Subcutaneous adipose tissue (tissue), 4 donors: ENCODE data around the gene DCBLD2. TPM values are rescaled to one million over a fixed set of nuclear protein-coding genes. Genes with fewer than 3 reads are reported as not detected.

ENCODE experiments used
- total RNA-seq, 4 donors: library from RNA; depleted of rRNA; stranded (reverse); fragments of >200 nt; gene quantifications; one replicate each; pipeline ENCODE4 v1.1.0, GENCODE V29; 2016
- TF ChIP-seq, protein P1 (sequence below): fragments of 450-650 bp; IDR thresholded peaks from one replicate; pipeline ENCODE4 v1.5.1; 2016; ENCODE audit warnings: low read depth, mild to moderate bottlenecking, control low read depth, antibody characterized with exemption, moderate library complexity

DCBLD2 gene
- total RNA-seq, 4 donors from 2014 or later = 29.2 to 48.4 (median 31.2) TPM

- TF ChIP-seq, protein P1, sequence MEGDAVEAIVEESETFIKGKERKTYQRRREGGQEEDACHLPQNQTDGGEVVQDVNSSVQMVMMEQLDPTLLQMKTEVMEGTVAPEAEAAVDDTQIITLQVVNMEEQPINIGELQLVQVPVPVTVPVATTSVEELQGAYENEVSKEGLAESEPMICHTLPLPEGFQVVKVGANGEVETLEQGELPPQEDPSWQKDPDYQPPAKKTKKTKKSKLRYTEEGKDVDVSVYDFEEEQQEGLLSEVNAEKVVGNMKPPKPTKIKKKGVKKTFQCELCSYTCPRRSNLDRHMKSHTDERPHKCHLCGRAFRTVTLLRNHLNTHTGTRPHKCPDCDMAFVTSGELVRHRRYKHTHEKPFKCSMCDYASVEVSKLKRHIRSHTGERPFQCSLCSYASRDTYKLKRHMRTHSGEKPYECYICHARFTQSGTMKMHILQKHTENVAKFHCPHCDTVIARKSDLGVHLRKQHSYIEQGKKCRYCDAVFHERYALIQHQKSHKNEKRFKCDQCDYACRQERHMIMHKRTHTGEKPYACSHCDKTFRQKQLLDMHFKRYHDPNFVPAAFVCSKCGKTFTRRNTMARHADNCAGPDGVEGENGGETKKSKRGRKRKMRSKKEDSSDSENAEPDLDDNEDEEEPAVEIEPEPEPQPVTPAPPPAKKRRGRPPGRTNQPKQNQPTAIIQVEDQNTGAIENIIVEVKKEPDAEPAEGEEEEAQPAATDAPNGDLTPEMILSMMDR = no peak
Observed at GRCh38 chr3:98875535-98875934, 26.0 kb downstream of the DCBLD2 start.

- TF ChIP-seq, protein P1 = no peak
Observed at GRCh38 chr3:98874602-98875249, 26.8 kb downstream of the DCBLD2 start.

DNA sequence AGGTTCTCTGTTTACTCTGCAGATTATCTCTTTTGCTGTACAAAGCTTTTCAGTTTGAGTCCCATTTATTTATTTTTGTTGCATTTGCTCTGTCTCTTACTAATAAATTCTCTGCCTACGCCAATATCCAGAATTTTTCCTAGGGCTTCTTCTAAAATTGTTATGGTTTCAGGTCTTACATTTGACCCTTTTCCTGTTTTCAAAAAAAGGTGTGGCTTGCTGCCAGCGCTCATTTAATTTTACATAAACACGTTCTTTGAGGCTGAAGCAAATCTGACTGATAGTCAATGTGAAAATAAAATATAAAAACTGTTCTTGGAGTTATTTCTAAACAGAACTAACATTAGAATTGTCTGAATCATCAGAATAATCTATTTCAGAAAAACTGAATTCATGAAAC, 32.1 kb downstream of the DCBLD2 start:
- TF ChIP-seq, protein P1 = no peak

- TF ChIP-seq, protein P1 = no peak
Observed at GRCh38 chr3:98856724-98857123, 44.8 kb downstream of the DCBLD2 start.

GRCh38 chr3:98855806-98856400, 45.6 kb downstream of the DCBLD2 start:
- TF ChIP-seq, protein P1 = no peak

- TF ChIP-seq, protein P1 = no peak
Observed at GRCh38 chr3:98848108-98848507, 53.4 kb downstream of the DCBLD2 start.

GRCh38 chr3:98846101-98846500, 55.4 kb downstream of the DCBLD2 start:
- TF ChIP-seq, protein P1 = no peak
